HUES48 (cell line): Measurements from ENCODE around the gene EMC10.

Source experiments
- H3K27ac ChIP-seq: one replicate; pipeline ENCODE4 v1.7.0; 2013; ENCODE audit warnings: low read depth, low read length, inconsistent platforms
- H3K27me3 ChIP-seq: 2 replicates; pipeline ENCODE4 v1.6.1; 2013; ENCODE audit warnings: mild to moderate bottlenecking, low read length; ENCODE audit not compliant: control insufficient read depth, insufficient read depth
- H3K36me3 ChIP-seq: 2 replicates; pipeline ENCODE4 v1.6.1; 2013; ENCODE audit warnings: low read length; ENCODE audit not compliant: control insufficient read depth, insufficient read depth
- H3K4me1 ChIP-seq: 2 replicates; pipeline ENCODE4 v1.6.1; 2013; ENCODE audit warnings: mild to moderate bottlenecking, low read length; ENCODE audit not compliant: control insufficient read depth, insufficient read depth
- H3K4me3 ChIP-seq: 2 replicates; pipeline ENCODE4 v1.5.1; 2013; ENCODE audit warnings: mild to moderate bottlenecking, low read depth, low read length
- H3K9ac ChIP-seq: 2 replicates; pipeline ENCODE4 v1.6.1; 2013; ENCODE audit warnings: mild to moderate bottlenecking, low read depth, low read length, moderate library complexity
- H3K9me3 ChIP-seq: 2 replicates; pipeline ENCODE4 v1.6.1; 2013; ENCODE audit warnings: low read length; ENCODE audit not compliant: control insufficient read depth, insufficient read depth

The EMC10 gene

DNA sequence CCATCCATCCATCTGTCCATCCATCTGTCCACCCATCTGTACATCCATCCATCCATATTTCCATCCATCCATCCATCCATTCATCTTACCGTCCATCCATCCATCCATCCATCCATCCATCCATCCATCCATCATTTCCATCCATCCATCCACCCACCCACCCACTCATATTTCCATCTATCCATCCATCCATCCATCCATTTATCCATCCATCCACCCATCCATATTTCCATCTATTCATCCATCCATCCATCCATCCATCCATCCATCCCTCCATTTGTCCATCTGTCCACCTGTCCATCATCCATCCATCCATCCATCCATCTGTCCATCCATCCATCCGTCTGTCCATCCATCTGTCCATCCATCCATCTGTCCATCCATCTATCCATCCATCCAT, 20.3 kb upstream of the EMC10 start:
- no peak overlapping the region for H3K4me3 ChIP-seq
- no peaks in the 10 kb centered on the region for H3K27me3 ChIP-seq
- no peaks in the 10 kb centered on the region for H3K9me3 ChIP-seq
- no peaks in the 10 kb centered on the region for H3K36me3 ChIP-seq
- no peak overlapping the region for H3K9ac ChIP-seq
- H3K4me1 ChIP-seq = peaks cover under 1% of the 10 kb centered on the region; the same call in 1 of the 2 replicates
- H3K27ac ChIP-seq = no peak overlapping the region

DNA sequence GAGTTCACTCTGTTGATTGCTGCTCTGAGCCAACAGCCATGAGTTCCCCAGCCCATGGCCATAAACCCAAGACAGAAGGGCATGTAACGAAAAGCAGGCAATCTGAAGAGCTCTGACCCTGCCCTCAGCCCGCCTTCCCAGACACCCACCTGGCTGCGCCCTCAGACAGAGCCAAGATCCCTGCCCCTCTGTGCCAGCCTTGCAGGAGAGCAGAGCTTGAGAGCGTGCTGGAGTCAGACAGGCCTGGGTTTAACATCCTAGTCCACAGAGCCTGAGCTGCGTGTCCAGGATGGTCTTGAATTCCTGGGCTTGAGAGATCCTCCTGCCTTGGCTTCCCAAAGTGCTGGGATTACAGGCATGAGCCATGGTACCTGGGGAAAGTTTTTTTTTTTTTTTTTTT, 19.0 kb upstream of the EMC10 start:
- Histone ChIP-seq H3K36me3 (no peaks in the 10 kb centered on the region), H3K27ac (no peak overlapping the region), H3K27me3 (no peaks in the 10 kb centered on the region), H3K4me1 (no peaks in the 10 kb centered on the region), H3K9ac (no peak overlapping the region), H3K4me3 (no peak overlapping the region), H3K9me3 (no peaks in the 10 kb centered on the region)

GRCh38 chr19:50458396-50459066, 17.8 kb upstream of the EMC10 start:
- no peaks in the 10 kb centered on the region for H3K4me1 ChIP-seq
- H3K27me3 ChIP-seq = no peaks in the 10 kb centered on the region
- H3K27ac ChIP-seq = no peak overlapping the region
- no peak overlapping the region for H3K4me3 ChIP-seq
- H3K9ac ChIP-seq = no peak overlapping the region
- no peaks in the 10 kb centered on the region for H3K9me3 ChIP-seq
- no peaks in the 10 kb centered on the region for H3K36me3 ChIP-seq

DNA sequence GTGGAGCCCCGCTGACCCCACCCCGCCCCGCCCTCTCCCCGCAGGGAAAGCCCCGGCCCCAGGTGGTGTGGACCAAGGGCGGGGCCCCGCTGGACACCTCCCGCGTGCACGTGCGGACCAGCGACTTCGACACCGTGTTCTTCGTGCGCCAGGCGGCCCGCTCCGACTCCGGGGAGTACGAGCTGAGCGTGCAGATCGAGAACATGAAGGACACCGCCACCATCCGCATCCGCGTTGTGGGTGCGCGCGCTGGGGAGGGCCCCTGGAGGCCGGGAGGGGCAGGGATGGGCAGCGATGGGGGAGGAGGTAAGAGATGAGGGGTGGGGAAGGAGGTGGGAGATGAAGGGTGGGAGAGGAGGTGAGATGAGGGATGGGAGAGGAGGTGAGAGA, 17.2 kb upstream of the EMC10 start:
- Histone ChIP-seq H3K9ac (no peak overlapping the region), H3K27ac (no peak overlapping the region)

DNA sequence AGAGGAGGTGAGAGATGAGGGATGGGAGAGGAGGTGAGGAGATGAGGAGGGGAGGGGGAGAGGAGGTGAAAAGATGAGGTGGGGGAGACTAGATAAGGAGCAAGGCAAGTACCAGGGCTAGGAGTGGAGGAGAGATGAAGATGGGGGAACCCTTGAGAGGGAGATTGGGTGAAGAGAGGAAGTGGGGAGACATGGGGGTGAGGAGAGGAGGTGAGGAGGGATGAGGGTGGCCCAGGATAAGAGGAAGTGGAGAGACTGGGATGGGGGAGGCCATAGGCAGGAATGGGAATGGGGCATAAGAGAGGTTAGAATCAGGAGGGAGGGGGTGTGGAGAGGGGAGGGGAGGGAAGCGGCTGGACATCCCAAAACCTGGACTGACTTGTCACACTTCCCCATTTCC, 16.7 kb upstream of the EMC10 start:
- H3K27ac ChIP-seq = no peak overlapping the region
- H3K4me3 ChIP-seq = no peak overlapping the region
- H3K4me1 ChIP-seq = no peaks in the 10 kb centered on the region
- H3K9ac ChIP-seq = no peak overlapping the region
- H3K27me3 ChIP-seq = no peaks in the 10 kb centered on the region
- no peaks in the 10 kb centered on the region for H3K9me3 ChIP-seq
- no peaks in the 10 kb centered on the region for H3K36me3 ChIP-seq

More for the DNA sequence above, 17.2 kb upstream of the EMC10 start:
- no peaks in the 10 kb centered on the region for H3K27me3 ChIP-seq
- H3K36me3 ChIP-seq = no peaks in the 10 kb centered on the region
- no peak overlapping the region for H3K4me3 ChIP-seq
- no peaks in the 10 kb centered on the region for H3K4me1 ChIP-seq
- H3K9me3 ChIP-seq = no peaks in the 10 kb centered on the region

DNA sequence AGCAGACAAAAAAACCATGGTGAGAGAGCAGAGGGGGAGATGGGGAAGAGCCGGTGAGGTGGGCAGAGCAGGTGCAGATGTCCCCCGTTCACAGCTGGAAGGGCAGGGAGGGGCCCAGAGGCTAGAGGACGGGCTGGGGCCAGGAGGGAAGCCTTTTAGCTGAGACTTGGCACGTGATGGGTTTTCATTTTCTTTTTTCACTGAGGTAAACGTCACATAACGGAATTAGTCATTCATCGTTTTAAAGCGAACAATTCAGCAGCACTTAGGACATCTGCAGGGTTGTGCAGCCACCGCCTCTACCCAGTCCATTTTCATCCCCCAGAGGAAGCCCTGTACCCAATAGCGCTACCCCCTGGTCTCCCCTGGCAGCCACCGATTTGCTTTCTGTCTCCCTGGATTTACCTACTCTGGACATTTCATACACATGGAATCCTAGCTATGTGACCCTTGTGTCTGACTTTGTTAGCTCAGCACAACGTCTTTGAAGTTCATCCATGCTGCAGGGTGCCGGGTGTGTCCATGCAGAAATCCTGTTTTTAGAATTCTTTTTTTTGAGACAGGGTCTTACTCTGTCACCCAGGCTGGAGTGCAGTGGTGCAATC, 16.0 kb upstream of the EMC10 start:
- no peak overlapping the region for H3K9ac ChIP-seq
- H3K27me3 ChIP-seq = no peaks in the 10 kb centered on the region

GRCh38 chr19:50461066-50461875, 15.0 kb upstream of the EMC10 start:
- no peaks in the 10 kb centered on the region for H3K36me3 ChIP-seq
- no peak overlapping the region for H3K27ac ChIP-seq
- no peak overlapping the region for H3K9ac ChIP-seq
- no peaks in the 10 kb centered on the region for H3K27me3 ChIP-seq
- peaks cover 5% of the 10 kb centered on the region; the same call in 1 of the 2 replicates for H3K4me1 ChIP-seq
- H3K4me3 ChIP-seq = no peak overlapping the region
- no peaks in the 10 kb centered on the region for H3K9me3 ChIP-seq

More for the DNA sequence above, 16.0 kb upstream of the EMC10 start:
- Histone ChIP-seq H3K4me1 (no peaks in the 10 kb centered on the region), H3K9me3 (no peaks in the 10 kb centered on the region), H3K4me3 (no peak overlapping the region), H3K27ac (no peak overlapping the region), H3K36me3 (no peaks in the 10 kb centered on the region)

GRCh38 chr19:50462970-50463369, 13.3 kb upstream of the EMC10 start:
- Histone ChIP-seq H3K4me3 (no peak overlapping the region), H3K9ac (no peak overlapping the region), H3K27me3 (no peaks in the 10 kb centered on the region), H3K36me3 (no peaks in the 10 kb centered on the region), H3K9me3 (no peaks in the 10 kb centered on the region), H3K4me1 (peaks cover 5% of the 10 kb centered on the region; the same call in 1 of the 2 replicates), H3K27ac (no peak overlapping the region)

- H3K27me3 ChIP-seq = no peaks in the 10 kb centered on the region
These were observed 12.0 kb upstream of the EMC10 start for GRCh38 chr19:50464348-50464747.

GRCh38 chr19:50465000-50465399, 11.3 kb upstream of the EMC10 start:
- no peaks in the 10 kb centered on the region for H3K36me3 ChIP-seq
- no peak overlapping the region for H3K27ac ChIP-seq
- H3K9ac ChIP-seq = no peak overlapping the region
- no peaks in the 10 kb centered on the region for H3K9me3 ChIP-seq
- H3K27me3 ChIP-seq = no peaks in the 10 kb centered on the region
- no peak overlapping the region for H3K4me3 ChIP-seq
- peaks cover 5% of the 10 kb centered on the region; the same call in 1 of the 2 replicates for H3K4me1 ChIP-seq

More at GRCh38 chr19:50464348-50464747, 12.0 kb upstream of the EMC10 start:
- Histone ChIP-seq H3K9me3 (no peaks in the 10 kb centered on the region), H3K4me1 (peaks cover 5% of the 10 kb centered on the region; the same call in 1 of the 2 replicates), H3K36me3 (no peaks in the 10 kb centered on the region), H3K4me3 (no peak overlapping the region), H3K9ac (no peak overlapping the region), H3K27ac (no peak overlapping the region)
